ENCODE results near the gene LY6G5C. TPM values are rescaled to one million over a fixed set of nuclear protein-coding genes. Genes with fewer than 3 reads are reported as not detected.

Gene LY6G5C
- total RNA-seq, 1 experiment from 2014 or later = not detected

GRCh38 chr6:31691564-31692108, 10.8 kb upstream of the LY6G5C start:
- DNase-seq (ENCODE audit: low spot score) = no peak

DNA sequence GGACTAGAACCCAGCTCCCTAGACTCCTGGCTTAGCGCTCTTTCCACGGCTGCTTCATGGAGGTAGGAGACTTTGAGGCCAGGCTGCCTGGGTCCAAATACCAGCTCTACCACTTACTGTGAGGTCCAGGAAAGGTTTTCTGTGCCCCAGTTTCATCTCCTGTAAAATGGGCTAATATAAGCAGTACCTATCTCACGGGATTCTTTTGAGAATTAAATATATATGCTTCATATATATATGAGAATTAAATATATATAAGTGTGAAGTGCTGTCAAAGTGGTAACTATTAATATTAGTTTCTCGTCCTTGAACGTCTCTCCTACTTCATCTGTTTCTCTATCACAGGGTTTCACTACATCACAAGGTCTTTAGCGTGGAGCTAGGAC, 10.2 kb upstream of the LY6G5C start:
- no peak for DNase-seq (ENCODE audit: low spot score)

DNA sequence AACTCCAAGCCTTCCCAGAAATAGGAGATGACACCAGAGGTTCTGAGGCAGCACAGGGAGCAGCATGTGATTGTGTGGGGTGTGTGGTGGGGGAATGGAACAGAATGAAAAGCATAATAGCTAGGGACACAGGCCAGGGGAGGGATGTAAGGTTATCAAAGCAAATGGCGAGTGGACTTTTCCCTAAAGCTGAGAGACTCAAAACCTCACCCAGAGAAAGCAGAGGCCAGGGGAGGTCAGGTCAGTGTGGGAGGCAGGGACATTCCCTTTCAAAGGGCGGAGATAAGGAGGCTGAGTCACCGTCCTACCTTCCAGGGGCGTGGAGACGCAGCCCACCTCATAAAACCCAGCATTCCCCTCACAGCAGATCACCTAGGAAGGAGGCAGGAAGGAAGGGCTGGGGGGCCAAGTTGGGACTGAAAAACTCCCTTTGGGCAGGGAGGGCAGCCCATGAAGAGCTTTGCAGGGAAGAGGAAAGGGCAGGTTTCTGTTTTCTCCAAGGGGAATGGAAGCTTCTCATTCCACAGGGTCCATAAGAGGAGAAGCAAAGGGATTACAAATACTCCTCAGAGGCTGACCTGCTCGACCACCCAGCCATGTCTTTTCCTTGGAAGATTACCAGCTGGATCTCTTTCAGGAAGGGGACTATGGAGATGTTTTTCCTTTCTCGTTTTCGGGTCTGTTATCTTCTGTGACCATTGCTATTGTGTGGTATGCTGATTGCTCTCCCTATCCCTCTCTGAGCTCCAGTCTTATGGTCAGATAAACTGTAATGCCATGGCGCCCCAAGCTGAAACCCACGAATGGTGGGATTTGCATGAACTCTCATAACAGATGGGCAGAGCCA, 9.6 kb upstream of the LY6G5C start:
- DNase-seq (ENCODE audit: low spot score) = peak; percentile 32

DNA sequence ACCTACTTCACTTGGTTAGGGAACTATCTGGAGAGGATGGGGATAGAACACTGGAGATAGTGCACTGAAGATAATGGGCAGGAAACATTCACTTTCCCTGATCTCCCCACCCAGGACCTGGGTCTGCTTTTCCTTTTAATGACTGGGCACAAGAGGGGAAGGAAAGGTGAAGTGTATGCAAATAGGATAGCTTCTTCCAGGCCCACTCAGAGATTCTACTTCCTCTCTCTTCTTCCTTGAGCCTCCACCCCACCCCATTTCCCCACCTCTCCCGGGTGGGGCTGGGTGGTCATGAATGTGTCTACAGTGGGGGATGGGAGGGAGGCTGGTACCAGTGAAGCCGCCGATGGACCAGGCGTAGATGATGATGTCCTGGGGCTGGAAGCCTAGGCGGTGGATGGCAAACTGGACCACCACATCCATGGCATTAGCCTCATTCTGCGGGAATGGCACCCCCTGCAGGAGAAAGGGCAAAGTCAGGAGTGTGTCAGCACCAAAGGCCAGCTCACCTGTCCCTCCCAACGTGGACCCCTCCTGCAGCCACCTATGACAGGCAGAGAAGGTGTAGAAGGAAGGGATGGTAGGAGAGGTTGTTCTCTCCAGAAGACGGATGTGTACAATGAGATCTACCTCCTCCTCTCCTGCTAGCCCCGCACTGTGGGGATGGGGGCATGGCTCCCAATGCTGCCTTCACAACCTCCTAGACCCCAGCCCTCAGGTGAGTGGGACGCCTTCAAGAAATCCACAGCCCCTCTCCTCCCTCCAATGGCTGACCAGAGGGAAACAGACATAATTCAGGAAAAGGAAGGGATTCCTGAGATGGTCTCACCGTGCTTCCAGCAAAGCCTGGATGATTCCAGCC, 8.6 kb upstream of the LY6G5C start:
- DNase-seq (ENCODE audit: low spot score) = no peak

- no peak for DNase-seq (ENCODE audit: low spot score)
Observed at GRCh38 chr6:31687860-31688693, 7.2 kb upstream of the LY6G5C start.

- DNase-seq (ENCODE audit: low spot score) = no peak
Observed at GRCh38 chr6:31687321-31687720, 6.5 kb upstream of the LY6G5C start.

DNA sequence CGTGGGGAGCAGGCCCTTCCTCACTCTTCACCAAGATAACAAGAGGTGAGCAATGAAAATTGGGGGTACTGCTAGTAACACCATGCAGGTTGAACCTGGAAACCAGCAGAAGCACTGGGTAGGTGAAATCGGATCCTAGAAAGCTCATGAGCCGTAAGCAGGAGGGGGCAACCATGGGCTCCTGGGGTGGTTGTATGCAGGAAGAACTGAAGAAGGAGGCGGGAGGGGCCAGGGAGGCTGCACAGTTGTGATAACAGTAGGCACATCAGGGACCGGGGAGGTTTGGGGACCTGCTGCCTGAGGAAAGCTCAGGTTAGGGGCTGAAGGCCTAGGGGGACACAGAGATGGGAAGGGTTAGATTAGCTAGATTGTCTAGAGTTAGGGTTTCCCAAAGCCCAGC, 5.6 kb upstream of the LY6G5C start:
- no peak for DNase-seq (ENCODE audit: low spot score)

GRCh38 chr6:31683591-31683990, 2.7 kb upstream of the LY6G5C start:
- DNase-seq (ENCODE audit: low spot score) = no peak

DNA sequence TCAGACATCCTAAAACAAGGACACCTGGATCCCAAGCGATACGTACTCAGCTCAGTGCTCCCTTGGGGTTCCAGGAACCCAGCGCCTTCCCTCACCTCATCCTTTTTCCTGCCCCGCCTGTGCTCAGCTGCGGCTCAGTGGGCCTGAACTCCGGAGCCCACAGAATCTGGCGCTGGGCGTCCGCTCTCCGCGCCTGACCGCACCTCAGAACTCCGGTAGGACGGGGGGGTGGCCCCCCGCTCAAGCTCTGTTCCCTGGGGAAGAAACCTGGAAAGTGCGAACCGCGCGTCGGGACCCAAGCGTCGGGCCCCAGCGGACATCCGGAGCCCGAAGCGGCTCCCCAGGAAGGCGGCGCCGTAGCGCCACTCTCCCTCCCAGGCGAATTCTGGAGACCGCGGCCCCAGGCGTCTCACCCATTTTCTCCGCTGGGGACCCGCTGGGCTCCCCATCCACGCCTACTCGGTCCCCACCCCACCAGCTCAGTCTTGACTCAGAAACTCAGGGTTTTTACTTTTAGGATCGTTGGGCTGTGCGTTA, 336 bp upstream of the LY6G5C start:
- DNase-seq (ENCODE audit: low spot score) = no peak

DNA sequence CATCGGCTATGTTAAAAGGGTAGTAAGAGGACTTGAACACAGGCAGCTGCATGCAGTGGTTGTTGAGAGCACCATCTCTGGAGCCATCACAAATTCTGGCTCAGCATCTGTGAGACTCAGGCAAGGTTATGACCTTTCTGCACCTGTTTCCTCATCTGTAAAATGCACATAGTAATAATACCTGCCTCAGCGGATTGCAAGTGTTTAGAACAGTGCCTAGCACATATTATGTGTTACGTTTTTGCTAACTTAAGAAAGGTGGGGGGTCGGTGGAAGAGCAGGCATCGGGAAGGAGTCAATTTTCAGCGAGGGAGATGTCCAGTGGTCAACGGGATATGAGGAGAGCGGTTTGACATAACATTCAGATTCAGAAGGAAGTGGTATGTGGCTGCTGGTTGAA, 2.9 kb downstream of the LY6G5C start:
- no peak for DNase-seq (ENCODE audit: low spot score)

DNA sequence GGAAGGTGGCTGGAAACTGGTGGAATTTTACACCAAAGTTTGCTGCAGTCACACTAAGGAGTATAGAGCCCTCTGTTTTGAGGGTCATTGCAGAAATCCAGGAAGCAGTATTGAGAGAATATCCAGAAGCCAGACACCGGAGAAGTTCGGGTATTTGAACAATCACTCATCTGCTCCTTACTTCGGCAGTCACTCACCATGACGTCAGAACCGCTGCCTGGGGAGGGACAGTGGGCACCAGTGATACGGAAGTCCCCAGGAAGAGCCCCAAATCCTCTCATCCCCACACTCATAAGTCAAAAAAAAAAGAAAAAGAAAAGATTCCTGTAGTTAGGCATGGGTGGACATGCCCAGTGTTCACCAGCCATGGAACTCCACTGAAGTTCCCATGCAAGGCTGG, 4.0 kb downstream of the LY6G5C start:
- no peak for DNase-seq (ENCODE audit: low spot score)

GRCh38 chr6:31676322-31676903, 4.5 kb downstream of the LY6G5C start:
- no peak for DNase-seq (ENCODE audit: low spot score)

DNA sequence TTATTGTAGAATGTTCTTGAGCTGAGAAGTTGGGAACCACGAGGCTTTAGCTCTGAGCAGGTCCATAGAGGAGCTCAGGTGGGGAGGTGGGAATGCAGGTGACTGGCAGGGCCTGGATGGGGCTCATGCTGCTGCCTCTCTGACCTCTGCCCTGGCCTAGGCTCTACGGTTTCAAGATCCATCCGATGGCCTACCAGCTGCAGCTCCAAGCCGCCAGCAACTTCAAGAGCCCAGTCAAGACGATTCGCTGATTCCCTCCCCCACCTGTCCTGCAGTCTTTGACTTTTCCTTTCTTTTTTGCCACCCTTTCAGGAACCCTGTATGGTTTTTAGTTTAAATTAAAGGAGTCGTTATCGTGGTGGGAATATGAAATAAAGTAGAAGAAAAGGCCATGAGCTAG, 11.2 kb downstream of the LY6G5C start, which contains the start of gene LY6G5B:
Gene LY6G5B (plus strand): TSS at position 301 of the 400 bp plus-strand sequence. CDS start 975 bp downstream, outside the sequence.
- no peak for DNase-seq (ENCODE audit: low spot score)

DNA sequence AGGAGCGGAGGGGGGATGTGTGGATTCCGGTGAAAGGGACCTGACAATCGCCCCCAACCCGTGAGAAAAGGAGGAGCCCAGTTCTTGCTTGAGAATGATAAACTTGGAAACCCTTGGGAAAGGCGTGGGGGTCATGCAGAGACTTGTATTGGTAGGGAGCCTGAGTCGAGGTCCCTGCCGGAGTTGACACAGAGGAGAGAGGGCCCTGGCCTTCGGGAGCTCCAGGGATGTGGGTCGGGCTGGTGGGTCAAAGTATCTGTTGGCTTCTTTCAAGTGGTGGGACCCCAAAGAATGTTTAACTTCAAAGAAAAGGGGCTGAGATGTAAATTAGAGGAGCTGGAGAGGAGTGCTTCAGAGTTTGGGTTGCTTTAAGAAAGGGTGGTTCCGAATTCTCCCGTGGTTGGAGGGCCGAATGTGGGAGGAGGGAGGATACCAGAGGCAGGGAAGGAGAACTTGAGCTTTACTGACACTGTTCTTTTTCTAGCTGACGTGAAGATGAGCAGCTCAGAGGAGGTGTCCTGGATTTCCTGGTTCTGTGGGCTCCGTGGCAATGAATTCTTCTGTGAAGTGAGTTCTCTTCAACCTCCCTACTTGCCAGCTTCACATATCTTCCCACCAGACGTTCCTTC, 14.4 kb downstream of the LY6G5C start:
- no peak for DNase-seq (ENCODE audit: low spot score)

- peak; percentile 96 for DNase-seq (ENCODE audit: low spot score)
Observed at GRCh38 chr6:31665501-31666336, 15.1 kb downstream of the LY6G5C start, which contains the start of gene CSNK2B. Gene CSNK2B, plus strand, starts transcription at chr6:31666080. Its CDS starts 752 bp downstream, at chr6:31666832.

DNA sequence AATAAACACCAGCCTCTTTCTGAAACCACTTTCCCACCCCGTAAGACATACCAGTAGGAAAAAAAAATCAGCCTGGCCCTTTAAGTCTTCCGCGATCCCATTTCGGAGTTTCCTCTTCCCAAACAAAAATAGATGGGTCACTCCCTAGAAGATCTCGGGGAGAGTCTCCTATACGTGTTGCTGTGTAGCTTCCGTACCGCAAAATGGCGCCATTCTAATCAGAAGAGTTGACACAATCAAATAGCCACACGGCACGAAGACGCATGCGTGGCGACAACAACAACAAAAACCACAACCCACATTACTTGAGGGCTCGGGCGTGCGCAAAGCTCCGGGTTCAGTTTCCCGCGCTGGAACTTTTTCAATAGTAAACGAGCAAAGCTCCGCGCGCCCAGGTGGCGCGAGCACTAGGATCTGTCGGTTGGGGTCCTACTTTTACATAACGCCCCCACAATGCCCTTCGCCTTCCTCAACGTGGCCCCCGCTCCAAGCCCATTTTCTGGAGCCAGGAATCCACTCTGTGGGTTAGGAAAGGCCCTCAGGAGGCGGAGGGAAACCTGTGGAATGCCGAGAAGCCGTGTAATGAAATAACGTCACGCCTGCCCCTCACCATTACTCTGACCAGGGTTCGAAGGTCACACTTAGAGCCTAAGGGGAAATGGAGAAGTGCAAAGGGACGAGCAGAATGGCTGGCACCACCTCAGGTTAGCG, 15.9 kb downstream of the LY6G5C start, which contains the start of gene GPANK1:
Gene GPANK1 (minus strand): TSS at position 208 of the 711 bp plus-strand sequence. CDS start 519 bp downstream, outside the sequence.
- DNase-seq (ENCODE audit: low spot score) = peak; percentile 88

- DNase-seq (ENCODE audit: low spot score) = peak; percentile 87
Observed at GRCh38 chr6:31663961-31664789, 16.7 kb downstream of the LY6G5C start.
